Trophoblast cell (in vitro differentiated cells and primary cell): Measurements from ENCODE around the gene EXOC7.
A peak's percentile ranks its signal among the peaks of the same experiment; 100 is the strongest.

Experiments used
- DNase-seq, 2 donors: peaks; one replicate each; pipeline ENCODE4 v3.0.0-alpha.2; 2016
- H2AFZ ChIP-seq: 2 replicates; pipeline ENCODE4 v1.6.1; 2013; ENCODE audit warnings: low read length, moderate library complexity, mild to moderate bottlenecking; ENCODE audit not compliant: insufficient read depth, poor library complexity
- H2AK5ac ChIP-seq: 2 replicates; pipeline ENCODE4 v1.6.1; 2013; ENCODE audit warnings: mild to moderate bottlenecking, low read length
- H2BK120ac ChIP-seq: 2 replicates; pipeline ENCODE4 v1.6.1; 2013; ENCODE audit warnings: low read length, mild to moderate bottlenecking, moderate library complexity; ENCODE audit not compliant: insufficient read depth, poor library complexity
- H2BK12ac ChIP-seq: 2 replicates; pipeline ENCODE4 v1.6.1; 2013; ENCODE audit warnings: mild to moderate bottlenecking, low read length, moderate library complexity
- H2BK5ac ChIP-seq: 2 replicates; pipeline ENCODE4 v1.6.1; 2013; ENCODE audit warnings: low read length, low read depth, moderate library complexity, mild to moderate bottlenecking; ENCODE audit not compliant: poor library complexity
- H3K14ac ChIP-seq: 2 replicates; pipeline ENCODE4 v1.6.1; 2013; ENCODE audit warnings: mild to moderate bottlenecking, low read length
- H3K18ac ChIP-seq: 2 replicates; pipeline ENCODE4 v1.6.1; 2013; ENCODE audit warnings: mild to moderate bottlenecking, low read length
- H3K23ac ChIP-seq: 2 replicates; pipeline ENCODE4 v1.6.1; 2013; ENCODE audit warnings: low read length
- H3K27ac ChIP-seq: 2 replicates; pipeline ENCODE4 v1.5.1; 2013; ENCODE audit warnings: low read depth, mild to moderate bottlenecking, inconsistent platforms, low read length, moderate library complexity
- H3K27me3 ChIP-seq: 2 replicates; pipeline ENCODE4 v1.6.1; 2013; ENCODE audit warnings: inconsistent platforms, mild to moderate bottlenecking, low read length, moderate library complexity; ENCODE audit not compliant: insufficient read depth
- H3K36me3 ChIP-seq, 2 experiments: 1 replicate in 1 of 2; 2 replicates in 1 of 2; pipeline ENCODE4 v1.6.1; 2013; ENCODE audit warnings: low read length in 2 of 2, mild to moderate bottlenecking in 2 of 2, moderate library complexity in 1 of 2; ENCODE audit not compliant: insufficient read depth in 2 of 2, control insufficient read depth in 1 of 2
- H3K4ac ChIP-seq: 2 replicates; pipeline ENCODE4 v1.6.1; 2013; ENCODE audit warnings: low read depth, mild to moderate bottlenecking, low read length, moderate library complexity
- H3K4me1 ChIP-seq, 2 experiments: 1 replicate in 1 of 2; 2 replicates in 1 of 2; pipeline ENCODE4 v1.6.1; 2013; ENCODE audit warnings: low read length in 2 of 2, mild to moderate bottlenecking in 2 of 2, moderate library complexity in 1 of 2; ENCODE audit not compliant: insufficient read depth in 2 of 2, control insufficient read depth in 1 of 2
- H3K4me2 ChIP-seq: 2 replicates; pipeline ENCODE4 v1.6.1; 2013; ENCODE audit warnings: inconsistent platforms, mild to moderate bottlenecking, low read length, moderate library complexity
- H3K4me3 ChIP-seq: 2 replicates; pipeline ENCODE4 v1.5.1; 2013; ENCODE audit warnings: mild to moderate bottlenecking, low read depth, low read length, inconsistent platforms
- H3K79me1 ChIP-seq: one replicate; pipeline ENCODE4 v1.6.1; 2013; ENCODE audit warnings: low read length
- H3K79me2 ChIP-seq: 2 replicates; pipeline ENCODE4 v1.6.1; 2013; ENCODE audit warnings: low read length, mild to moderate bottlenecking; ENCODE audit not compliant: control insufficient read depth, insufficient read depth, poor library complexity
- H3K9ac ChIP-seq: 2 replicates; pipeline ENCODE4 v1.6.1; 2013; ENCODE audit warnings: mild to moderate bottlenecking, low read length
- H3K9me3 ChIP-seq: 2 replicates; pipeline ENCODE4 v1.6.1; 2013; ENCODE audit warnings: low read depth, mild to moderate bottlenecking, control low read depth, inconsistent platforms, low read length; ENCODE audit not compliant: insufficient read depth
- H4K12ac ChIP-seq: 2 replicates; pipeline ENCODE4 v1.6.1; 2013; ENCODE audit warnings: low read depth, mild to moderate bottlenecking, low read length, moderate library complexity
- H4K8ac ChIP-seq: 2 replicates; pipeline ENCODE4 v1.6.1; 2013; ENCODE audit warnings: low read depth, mild to moderate bottlenecking, low read length, moderate library complexity
- H4K91ac ChIP-seq: one replicate; pipeline ENCODE4 v1.6.1; 2013; ENCODE audit warnings: low read depth, mild to moderate bottlenecking, low read length, moderate library complexity
- WGBS: extraction: QIAGEN DNeasy Blood & Tissue Kit; methylation state at CpG from one replicate; pipeline ENCODE4 v1.1.7; 2013; ENCODE audit warnings: missing lambda C conversion rate; ENCODE audit not compliant: insufficient read length, insufficient coverage; ENCODE audit errors: extremely low coverage; 5-methylcytosine and 5-hydroxymethylcytosine counted together

Gene EXOC7

GRCh38 chr17:76122431-76123190 lies 19.0 kb upstream of the EXOC7 start:
- Histone ChIP-seq H3K14ac (no peak overlapping the region), H2BK120ac (no peak overlapping the region), H3K9ac (no peak overlapping the region), H3K4ac (no peak overlapping the region), H3K4me3 (no peak overlapping the region), H3K18ac (no peak overlapping the region), H2BK5ac (no peak overlapping the region), H3K79me1 (peaks cover 8% of the 10 kb centered on the region), H3K4me2 (no peak overlapping the region), H2AFZ (no peak overlapping the region), H3K27me3 (no peaks in the 10 kb centered on the region), H4K8ac (no peak overlapping the region), H3K27ac (no peak overlapping the region), H2AK5ac (no peak overlapping the region), H4K91ac (peak overlapping the region; percentile 39), H3K36me3 (no peaks in the 10 kb centered on the region), H3K23ac (no peak overlapping the region), H3K79me2 (no peaks in the 10 kb centered on the region), H2BK12ac (peak overlapping the region; percentile 17), H3K9me3 (peaks cover 3% of the 10 kb centered on the region), H4K12ac (no peak overlapping the region), H3K4me1 (peaks cover 0 to 8% of the 10 kb centered on the region in 2 experiments)
- DNase-seq = no peak
- WGBS = no CpG with 5 or more reads among the region's 24 CpGs

GRCh38 chr17:76121932-76122430 lies 18.4 kb upstream of the EXOC7 start:
- H3K14ac ChIP-seq = no peak overlapping the region
- H4K12ac ChIP-seq = peak overlapping the region; percentile 19
- no peak overlapping the region for H2AK5ac ChIP-seq
- peak overlapping the region; percentile 37 for H3K18ac ChIP-seq
- no peak overlapping the region for H3K9ac ChIP-seq
- peak overlapping the region; percentile 44 for H2AFZ ChIP-seq
- no peaks in the 10 kb centered on the region for H3K36me3 ChIP-seq
- H4K8ac ChIP-seq = peak overlapping the region; percentile 67
- no peak overlapping the region for H3K4me3 ChIP-seq
- H3K4me1 ChIP-seq = peaks cover 0 to 8% of the 10 kb centered on the region in 2 experiments
- no peak for DNase-seq
- H2BK5ac ChIP-seq = no peak overlapping the region
- no peaks in the 10 kb centered on the region for H3K27me3 ChIP-seq
- peaks cover 3% of the 10 kb centered on the region for H3K9me3 ChIP-seq
- peak overlapping the region; percentile 52 for H3K4me2 ChIP-seq
- peak overlapping the region; percentile 65 for H2BK12ac ChIP-seq
- H3K4ac ChIP-seq = no peak overlapping the region
- H3K27ac ChIP-seq = no peak overlapping the region
- H3K79me1 ChIP-seq = peaks cover 8% of the 10 kb centered on the region
- peak overlapping the region; percentile 39 for H4K91ac ChIP-seq
- H2BK120ac ChIP-seq = peak overlapping the region; percentile 29
- H3K23ac ChIP-seq = no peak overlapping the region
- no peaks in the 10 kb centered on the region for H3K79me2 ChIP-seq
- WGBS = no CpG with 5 or more reads among the region's 42 CpGs

GRCh38 chr17:76120658-76121008 lies 17.0 kb upstream of the EXOC7 start:
- Histone ChIP-seq H2AK5ac (no peak overlapping the region), H2BK12ac (no peak overlapping the region), H3K4ac (no peak overlapping the region), H4K91ac (no peak overlapping the region), H3K4me3 (no peak overlapping the region), H3K9me3 (peaks cover 3% of the 10 kb centered on the region), H3K36me3 (no peaks in the 10 kb centered on the region), H2BK120ac (no peak overlapping the region), H2AFZ (no peak overlapping the region), H2BK5ac (no peak overlapping the region), H3K18ac (no peak overlapping the region), H3K27ac (no peak overlapping the region), H3K4me2 (no peak overlapping the region), H3K27me3 (no peaks in the 10 kb centered on the region), H4K12ac (no peak overlapping the region), H4K8ac (no peak overlapping the region), H3K79me2 (no peaks in the 10 kb centered on the region), H3K23ac (no peak overlapping the region), H3K4me1 (peaks cover 0 to 8% of the 10 kb centered on the region in 2 experiments), H3K79me1 (peaks cover 8% of the 10 kb centered on the region), H3K9ac (no peak overlapping the region), H3K14ac (no peak overlapping the region)
- DNase-seq = no peak
- no CpG with 5 or more reads among the region's 5 CpGs for WGBS

GRCh38 chr17:76119409-76120371 lies 16.1 kb upstream of the EXOC7 start:
- Histone ChIP-seq H2BK5ac (no peak overlapping the region), H3K27me3 (no peaks in the 10 kb centered on the region), H2BK120ac (peak overlapping the region; percentile 24), H4K12ac (no peak overlapping the region), H3K27ac (no peak overlapping the region), H4K91ac (no peak overlapping the region), H3K18ac (no peak overlapping the region), H3K9me3 (peaks cover 3% of the 10 kb centered on the region), H3K36me3 (no peaks in the 10 kb centered on the region), H2BK12ac (no peak overlapping the region), H3K4ac (no peak overlapping the region), H2AFZ (no peak overlapping the region), H3K4me2 (no peak overlapping the region), H3K4me3 (no peak overlapping the region), H3K23ac (no peak overlapping the region), H4K8ac (no peak overlapping the region), H3K4me1 (peaks cover 0 to 8% of the 10 kb centered on the region in 2 experiments), H3K79me1 (peaks cover 8% of the 10 kb centered on the region), H3K79me2 (no peaks in the 10 kb centered on the region), H3K14ac (no peak overlapping the region), H3K9ac (peak overlapping the region; percentile 5), H2AK5ac (no peak overlapping the region)
- no peak for DNase-seq
- WGBS = no CpG with 5 or more reads among the region's 19 CpGs
